Skin epidermis (tissue), 12 donors: ENCODE data around the gene KICS2.

Experiments
- H3K27ac ChIP-seq, 21 experiments: fragments of 200-600 bp; sonication (generic) in 11 of 21; one replicate each; pipeline ENCODE4 v1.5.0; 2020; ENCODE audit warnings: mild to moderate bottlenecking in 3 of 21, inconsistent platforms in 2 of 21, moderate library complexity in 2 of 21
- H3K4me3 ChIP-seq, 7 experiments: fragments of 200-600 bp; sonication (generic) in 2 of 7; one replicate each; pipeline ENCODE4 v1.5.0; 2020; ENCODE audit warnings: inconsistent platforms in 2 of 7, mild to moderate bottlenecking in 2 of 7, moderate library complexity in 1 of 7

KICS2 gene

DNA sequence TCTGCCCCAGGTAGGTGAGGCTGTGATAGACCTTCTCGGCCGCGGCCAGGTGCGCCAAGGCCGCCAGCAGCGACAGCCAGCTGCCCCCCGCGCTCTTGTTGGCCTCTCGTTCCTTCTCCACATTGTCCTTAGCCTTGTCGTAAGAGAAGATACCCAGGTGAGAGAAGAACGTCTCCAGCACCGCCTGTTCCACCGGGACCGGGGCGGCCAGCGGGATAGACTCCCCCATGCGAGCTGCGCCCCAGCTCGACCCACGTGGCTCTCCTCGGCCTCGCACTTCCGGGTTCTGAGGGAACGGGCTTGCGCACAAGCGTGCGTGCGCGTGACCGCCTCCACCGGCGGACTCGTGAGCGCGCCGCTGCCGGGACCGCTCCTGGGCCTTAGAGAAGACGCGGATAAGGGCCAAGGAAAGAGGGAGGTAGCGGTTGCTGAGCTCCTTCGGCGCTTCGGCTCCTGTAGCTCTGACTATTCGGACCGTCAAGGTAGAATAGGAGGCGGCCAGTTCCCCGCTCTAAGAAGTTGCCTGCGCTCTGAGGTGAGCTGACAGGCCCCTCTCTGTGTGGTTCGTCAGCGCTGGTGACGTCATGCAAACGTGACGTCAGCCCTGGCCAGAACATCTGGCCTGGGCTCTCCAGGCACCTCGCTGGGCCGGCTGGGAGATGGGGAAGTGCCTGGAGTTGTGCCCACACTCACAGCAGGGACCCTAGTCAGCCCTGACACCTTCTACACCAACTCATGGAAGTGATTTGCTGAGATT is at the start of gene KICS2:
TSS of gene KICS2 (minus strand) at position 288 of the 757 bp plus-strand sequence. CDS start at position 229, 59 bp downstream.
- H3K27ac ChIP-seq: peak within 1 kb of the TSS; percentile 67 to 100 (median 92)
- peak within 1 kb of the TSS; percentile 64 to 96 (median 87) for H3K4me3 ChIP-seq

- no peak overlapping the region for H3K27ac ChIP-seq
- H3K4me3 ChIP-seq: no peak overlapping the region
These were observed 48.3 kb upstream of the KICS2 start for GRCh38 chr12:64270411-64270810.

DNA sequence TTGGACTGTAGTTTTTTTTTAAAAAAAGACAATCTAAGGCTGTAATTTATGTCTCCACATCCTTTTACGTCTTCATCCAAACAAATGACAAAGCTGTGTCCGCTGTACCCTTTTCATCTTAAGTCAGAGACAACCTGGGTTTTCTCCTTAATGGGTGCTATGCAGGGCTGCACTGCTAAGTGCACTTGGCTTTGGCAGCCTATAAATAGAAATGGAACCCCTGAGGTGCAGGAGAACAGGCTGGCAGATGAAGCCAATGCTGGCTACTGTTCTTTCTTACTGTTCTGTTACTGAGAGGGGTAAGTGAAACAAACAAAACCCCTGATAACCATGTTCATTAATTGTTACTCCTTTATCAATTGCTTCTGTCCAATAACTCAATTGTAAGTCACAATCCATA is 47.1 kb upstream of the KICS2 start:
- H3K4me3 ChIP-seq: no peak overlapping the region
- H3K27ac ChIP-seq: no peak overlapping the region

- no peak overlapping the region for H3K4me3 ChIP-seq
- no peak overlapping the region for H3K27ac ChIP-seq
These were observed 46.3 kb upstream of the KICS2 start for GRCh38 chr12:64268409-64268808.

DNA sequence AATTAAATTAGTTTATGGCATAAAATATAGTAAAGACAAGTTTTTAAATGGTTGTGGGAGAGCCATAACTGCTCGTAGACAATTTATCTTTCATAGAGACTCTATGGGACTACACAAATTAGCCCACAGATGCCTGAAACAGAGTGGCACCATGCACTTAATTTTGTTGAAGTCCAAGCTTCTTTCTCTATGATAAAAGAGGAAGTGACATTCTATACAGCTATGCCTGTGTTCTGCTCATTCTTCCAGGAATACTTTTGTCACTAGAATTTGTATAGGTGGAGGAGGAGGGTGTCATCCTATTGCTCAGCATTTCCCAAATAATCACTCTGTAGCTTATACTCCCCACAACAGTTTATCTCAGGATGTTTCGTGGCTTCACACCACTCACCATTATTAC is 43.7 kb upstream of the KICS2 start:
- H3K27ac ChIP-seq: no peak overlapping the region
- H3K4me3 ChIP-seq: no peak overlapping the region

DNA sequence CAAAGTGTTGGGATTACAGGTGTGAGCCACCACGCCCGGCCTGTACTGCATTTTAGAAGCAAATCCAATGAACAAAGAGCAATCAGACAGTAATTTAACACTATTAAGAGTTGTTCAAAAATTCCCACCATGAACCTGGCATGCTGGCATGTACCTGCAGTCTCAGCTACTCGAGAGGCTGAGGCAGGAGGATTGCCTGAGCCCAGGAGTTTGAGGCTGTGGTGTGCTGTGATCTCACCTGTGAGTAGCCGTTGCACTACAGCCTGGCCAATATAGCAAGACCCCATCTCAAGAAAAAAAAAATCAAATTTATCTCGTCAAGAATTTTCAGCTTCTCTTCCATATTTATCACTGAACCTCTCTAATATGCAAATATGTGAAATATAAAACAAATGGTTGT is 39.7 kb upstream of the KICS2 start:
- Histone ChIP-seq H3K27ac (no peak overlapping the region), H3K4me3 (no peak overlapping the region)

- H3K4me3 ChIP-seq: no peak overlapping the region
- H3K27ac ChIP-seq: no peak overlapping the region
These were observed 36.5 kb upstream of the KICS2 start for GRCh38 chr12:64258576-64258975.

DNA sequence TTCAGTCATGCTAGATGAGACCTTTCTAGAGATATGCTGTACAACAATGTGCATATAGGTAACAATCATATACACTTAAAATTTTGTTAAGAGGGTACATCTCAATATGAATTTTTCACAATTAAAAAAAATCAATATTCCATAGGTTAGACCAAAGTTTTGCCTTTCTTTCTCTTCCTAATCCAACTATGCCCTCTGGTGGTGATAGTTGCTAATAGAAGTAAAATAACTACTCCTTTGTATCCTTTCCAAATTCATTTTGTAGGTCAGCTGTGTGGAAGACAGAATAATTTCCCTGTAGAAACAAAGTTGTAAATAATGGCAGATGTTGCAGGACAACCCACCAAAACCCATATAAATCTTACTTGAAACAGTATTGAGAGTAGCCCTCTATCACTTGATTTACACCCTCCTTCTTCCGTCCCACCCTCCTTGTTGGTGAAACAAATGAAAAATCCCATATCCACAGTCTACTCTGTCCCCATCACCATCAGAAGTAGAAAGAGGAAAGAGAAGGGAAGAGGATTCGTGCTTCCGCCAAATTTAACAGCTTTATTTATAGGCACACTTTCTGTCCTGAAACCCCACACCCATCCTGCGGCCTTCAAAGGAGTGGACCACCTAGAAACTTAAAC is 34.2 kb upstream of the KICS2 start:
- H3K4me3 ChIP-seq: no peak overlapping the region
- H3K27ac ChIP-seq: no peak overlapping the region

GRCh38 chr12:64255249-64255648 is 33.2 kb upstream of the KICS2 start:
- H3K27ac ChIP-seq: no peak overlapping the region
- H3K4me3 ChIP-seq: no peak overlapping the region

- H3K4me3 ChIP-seq: no peak overlapping the region
- peak overlapping the region in 5 of 21 experiments; percentile 11 to 74 (median 16) for H3K27ac ChIP-seq
These were observed 31.3 kb upstream of the KICS2 start for GRCh38 chr12:64253356-64253755.

DNA sequence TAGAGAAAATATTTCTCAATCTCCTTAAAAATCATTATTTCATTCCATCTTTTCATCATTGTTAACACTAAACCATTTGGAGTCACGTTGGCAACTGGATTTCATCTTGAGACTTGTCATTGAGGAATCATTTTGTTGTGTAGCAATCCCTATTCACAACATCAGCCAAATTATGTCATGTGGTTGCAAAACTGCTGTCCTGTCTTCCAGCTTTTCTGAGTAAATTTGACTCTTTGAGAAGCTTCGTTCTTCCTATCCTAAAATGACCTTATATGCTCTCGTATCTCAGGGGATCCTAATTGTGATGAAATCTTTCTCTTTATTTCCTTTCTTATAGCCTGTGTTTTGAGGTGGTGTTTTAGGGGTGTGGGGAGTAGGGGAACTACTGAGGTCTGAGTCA is 30.6 kb upstream of the KICS2 start:
- Histone ChIP-seq H3K4me3 (no peak overlapping the region), H3K27ac (peak overlapping the region in 4 of 21 experiments; percentile 14 to 74 (median 25))

DNA sequence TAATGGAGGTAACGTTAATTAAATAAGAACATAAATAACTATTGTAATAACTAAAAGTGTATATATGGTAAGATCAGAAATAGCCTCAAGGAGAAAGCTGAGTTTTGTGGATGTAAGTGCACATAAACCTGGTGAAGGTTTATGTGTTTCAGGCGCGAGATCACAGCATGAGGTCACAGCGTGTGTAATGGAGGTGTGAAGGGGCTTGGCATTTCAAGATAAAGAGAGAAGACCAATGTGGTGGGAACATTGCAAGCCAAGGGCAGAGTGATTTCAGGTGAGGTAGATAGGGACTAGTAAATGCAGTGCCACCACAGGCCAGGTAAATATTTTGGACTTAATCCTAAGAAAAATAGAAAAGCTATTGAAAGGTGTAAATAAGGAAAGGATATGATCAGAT is 21.7 kb upstream of the KICS2 start:
- no peak overlapping the region for H3K4me3 ChIP-seq

GRCh38 chr12:64240781-64241180 is 18.7 kb upstream of the KICS2 start:
- peak overlapping the region in 3 of 21 experiments; percentile 3 to 18 (median 5) for H3K27ac ChIP-seq
- H3K4me3 ChIP-seq: no peak overlapping the region

More for the DNA sequence above, 21.7 kb upstream of the KICS2 start:
- H3K27ac ChIP-seq: no peak overlapping the region

DNA sequence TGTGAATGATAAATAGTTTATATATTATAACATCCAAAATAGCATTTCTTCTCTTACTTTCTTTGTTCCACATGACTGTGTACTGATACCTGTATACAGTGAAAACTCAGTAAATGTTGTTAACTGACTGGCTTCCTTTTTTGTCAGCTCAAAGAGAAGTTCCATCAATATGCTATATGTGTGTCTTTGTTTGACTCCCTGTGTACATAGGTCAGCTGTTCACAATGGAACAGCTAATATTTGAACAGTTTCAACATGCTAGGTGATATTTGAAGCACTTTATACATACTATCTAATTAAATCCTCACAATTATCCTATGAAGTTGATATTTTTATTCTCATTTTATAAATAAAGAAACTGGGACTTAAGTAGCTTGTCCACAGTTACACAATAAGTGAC is 15.3 kb upstream of the KICS2 start:
- Histone ChIP-seq H3K27ac (no peak overlapping the region), H3K4me3 (no peak overlapping the region)

GRCh38 chr12:64236549-64236948 is 14.5 kb upstream of the KICS2 start:
- H3K4me3 ChIP-seq: no peak overlapping the region
- no peak overlapping the region for H3K27ac ChIP-seq

- Histone ChIP-seq H3K27ac (no peak overlapping the region), H3K4me3 (no peak overlapping the region)
These were observed 10.1 kb upstream of the KICS2 start for GRCh38 chr12:64232196-64232595.

- H3K4me3 ChIP-seq: no peak overlapping the region
- no peak overlapping the region for H3K27ac ChIP-seq
These were observed 7.7 kb upstream of the KICS2 start for GRCh38 chr12:64229796-64230195.

DNA sequence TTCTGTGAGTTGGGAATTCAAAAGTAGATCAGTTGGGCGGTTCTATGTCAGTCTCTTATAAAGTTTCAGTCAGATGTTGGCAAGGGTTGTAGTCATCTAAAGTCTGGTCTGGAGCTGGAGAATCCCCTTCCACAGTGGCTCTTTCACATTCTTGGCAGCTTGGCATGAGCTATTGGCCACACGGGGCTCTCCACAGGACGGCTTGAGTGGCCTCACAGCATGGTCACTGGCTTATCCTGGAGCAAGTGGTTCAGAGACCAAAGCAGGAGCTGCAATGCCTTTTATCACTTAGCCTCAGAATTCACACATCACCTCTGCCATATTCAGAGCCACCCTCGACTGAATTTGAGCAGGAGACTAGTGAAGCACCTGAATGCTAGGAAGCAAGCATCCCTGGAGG is 7.1 kb upstream of the KICS2 start:
- H3K27ac ChIP-seq: no peak overlapping the region
- no peak overlapping the region for H3K4me3 ChIP-seq

GRCh38 chr12:64225626-64226025 is 3.5 kb upstream of the KICS2 start:
- no peak overlapping the region for H3K4me3 ChIP-seq
- no peak overlapping the region for H3K27ac ChIP-seq

DNA sequence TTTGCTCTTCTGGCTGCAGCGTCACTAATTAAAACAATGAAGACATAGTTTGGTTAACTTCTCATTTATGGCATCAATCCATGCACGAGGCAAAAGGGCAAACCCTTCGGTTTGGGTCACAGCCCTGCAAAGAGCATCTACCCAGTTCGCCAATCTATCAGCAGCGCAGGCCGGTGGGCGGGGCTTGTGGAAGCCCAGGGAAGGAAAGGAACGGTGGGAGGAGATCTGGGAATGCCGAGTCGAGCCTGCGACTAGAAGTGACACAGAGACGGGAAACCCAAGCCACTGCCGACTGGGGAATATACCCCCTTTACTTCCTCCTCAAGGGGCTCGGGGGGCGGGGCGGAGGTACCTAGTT is 466 bp downstream of the KICS2 start:
- peak overlapping the region; percentile 67 to 100 (median 92) for H3K27ac ChIP-seq
- H3K4me3 ChIP-seq: peak overlapping the region; percentile 64 to 96 (median 87)

GRCh38 chr12:64220046-64220445 is 2.0 kb downstream of the KICS2 start:
- no peak overlapping the region for H3K27ac ChIP-seq
- no peak overlapping the region for H3K4me3 ChIP-seq
